ENCODE data around the gene XG. TPM values are rescaled to one million over a fixed set of nuclear protein-coding genes. Genes with fewer than 3 reads are reported as not detected.

XG gene
- total and polyA plus RNA-seq, 2 donors (not counting 3 experiments of a cell fraction or from before 2014, with no cell fraction given), result 0.10 TPM; not detected in 1

DNA sequence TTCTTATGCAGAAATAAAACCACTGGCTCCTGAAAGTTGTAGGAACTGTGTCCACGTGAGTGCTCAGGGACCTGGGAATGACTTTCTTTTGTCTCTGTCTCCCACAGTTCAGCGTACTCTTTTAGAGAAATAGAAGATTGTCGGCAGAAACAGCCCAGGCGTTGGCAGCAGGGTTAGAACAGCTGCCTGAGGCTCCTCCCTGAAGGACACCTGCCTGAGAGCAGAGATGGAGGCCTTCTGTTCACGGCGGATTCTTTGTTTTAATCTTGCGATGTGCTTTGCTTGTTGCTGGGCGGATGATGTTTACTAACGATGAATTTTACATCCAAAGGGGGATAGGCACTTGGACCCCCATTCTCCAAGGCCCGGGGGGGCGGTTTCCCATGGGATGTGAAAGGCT is 11.2 kb upstream of the XG start:
- DNase-seq (ENCODE audit: low read depth, low spot score) (no peak), FAIRE-seq (no peak)
- TF ChIP-seq FOS (IDR thresholded peaks at IDR 0.05; ENCODE audit: borderline replicate concordance, insufficient read depth, low read length) (no peak), POLR2AphosphoS5 (IDR thresholded peaks at IDR 0.05; ENCODE audit: insufficient read depth, low read depth, low read length) (no peak), GATA2 (IDR thresholded peaks at IDR 0.05; ENCODE audit: insufficient read depth, insufficient read length, low read depth, low read length) (no peak), POLR2A (IDR thresholded peaks at IDR 0.05; ENCODE audit: low read depth, low read length) (no peak), JUN (IDR thresholded peaks at IDR 0.05; ENCODE audit: borderline replicate concordance, insufficient read depth, insufficient read length, low read depth) (no peak), EZH2 (IDR thresholded peaks at IDR 0.05; ENCODE audit: borderline replicate concordance, low read depth, low read length, severe bottlenecking) (no peak), MYC (IDR thresholded peaks at IDR 0.05; ENCODE audit: low read depth, low read length) (no peak)
- TF ChIP-seq, protein P1, sequence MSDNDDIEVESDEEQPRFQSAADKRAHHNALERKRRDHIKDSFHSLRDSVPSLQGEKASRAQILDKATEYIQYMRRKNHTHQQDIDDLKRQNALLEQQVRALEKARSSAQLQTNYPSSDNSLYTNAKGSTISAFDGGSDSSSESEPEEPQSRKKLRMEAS (IDR thresholded peaks at IDR 0.05; ENCODE audit: insufficient read depth, insufficient read length), result no peak
- TF ChIP-seq, protein P2, sequence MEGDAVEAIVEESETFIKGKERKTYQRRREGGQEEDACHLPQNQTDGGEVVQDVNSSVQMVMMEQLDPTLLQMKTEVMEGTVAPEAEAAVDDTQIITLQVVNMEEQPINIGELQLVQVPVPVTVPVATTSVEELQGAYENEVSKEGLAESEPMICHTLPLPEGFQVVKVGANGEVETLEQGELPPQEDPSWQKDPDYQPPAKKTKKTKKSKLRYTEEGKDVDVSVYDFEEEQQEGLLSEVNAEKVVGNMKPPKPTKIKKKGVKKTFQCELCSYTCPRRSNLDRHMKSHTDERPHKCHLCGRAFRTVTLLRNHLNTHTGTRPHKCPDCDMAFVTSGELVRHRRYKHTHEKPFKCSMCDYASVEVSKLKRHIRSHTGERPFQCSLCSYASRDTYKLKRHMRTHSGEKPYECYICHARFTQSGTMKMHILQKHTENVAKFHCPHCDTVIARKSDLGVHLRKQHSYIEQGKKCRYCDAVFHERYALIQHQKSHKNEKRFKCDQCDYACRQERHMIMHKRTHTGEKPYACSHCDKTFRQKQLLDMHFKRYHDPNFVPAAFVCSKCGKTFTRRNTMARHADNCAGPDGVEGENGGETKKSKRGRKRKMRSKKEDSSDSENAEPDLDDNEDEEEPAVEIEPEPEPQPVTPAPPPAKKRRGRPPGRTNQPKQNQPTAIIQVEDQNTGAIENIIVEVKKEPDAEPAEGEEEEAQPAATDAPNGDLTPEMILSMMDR (IDR thresholded peaks at IDR 0.05; ENCODE audit: extremely low read depth in 1 of 2, insufficient read depth in 1 of 2, low read depth in 1 of 2, low read length in 2 of 2), result no peak
- Histone ChIP-seq H3K9me3 (replicated peaks; ENCODE audit: control insufficient read depth, insufficient read depth, low read length) (no peaks in the 10 kb centered on the region), H3K4me3 (replicated peaks in 1 of 3; ENCODE audit: insufficient read depth in 1 of 3, low read depth in 1 of 3, low read length in 3 of 3) (no peak overlapping the region), H3K27me3 (ENCODE audit: control insufficient read depth in 2 of 2, insufficient read depth in 2 of 2, low read length in 2 of 2) (no peaks in the 10 kb centered on the region), H2AFZ (ENCODE audit: low read depth, low read length) (no peak overlapping the region), H3K27ac (ENCODE audit: insufficient read depth, low read depth, low read length) (no peak overlapping the region), H3K79me2 (ENCODE audit: control insufficient read depth, insufficient read depth, low read length) (no peaks in the 10 kb centered on the region), H3K4me1 (ENCODE audit: control insufficient read depth, extremely low read depth, insufficient read depth, low read length) (peaks cover 6% of the 10 kb centered on the region), H4K20me1 (replicated peaks; ENCODE audit: control insufficient read depth, extremely low read depth, insufficient read depth, low read length) (no peaks in the 10 kb centered on the region), H3K9ac (replicated peaks; ENCODE audit: extremely low read depth, insufficient read depth, low read length) (no peak overlapping the region), H3K36me3 (ENCODE audit: control insufficient read depth in 2 of 2, extremely low read depth in 1 of 2, insufficient read depth in 2 of 2, low read length in 2 of 2) (peaks cover 16 to 19% of the 10 kb centered on the region in 2 experiments), H3K9me1 (replicated peaks; ENCODE audit: control insufficient read depth, extremely low read depth, insufficient read depth, low read length) (no peaks in the 10 kb centered on the region), H3K4me2 (ENCODE audit: insufficient read depth, low read length) (no peak overlapping the region)
- POLR2A ChIA-PET, result no interaction called here
- CTCF ChIA-PET, result no interaction called here
- dilution Hi-C loops (cut with MboI; ENCODE audit: extremely low pct_ligation_motif_present, low sequenced_read_pairs), result no loop called here
- intact Hi-C loops (cut with micrococcal nuclease), result no loop called here
- BruUV-seq (replicated peaks), result TSS peak; percentile 90
